Ishikawa (cell line): ENCODE data around the gene CNGA4.

Source experiments
- EP300 ChIP-seq: IDR thresholded peaks from 2 replicates; pipeline ENCODE4 v1.6.1; 2012; ENCODE audit warnings: borderline replicate concordance
- FOXM1 ChIP-seq: IDR thresholded peaks from 2 replicates; pipeline ENCODE4 v1.6.1; 2012; ENCODE audit warnings: low read depth, borderline replicate concordance
- MAX ChIP-seq: IDR thresholded peaks from 2 replicates; pipeline ENCODE4 v1.6.1; 2012
- NFIC ChIP-seq: IDR thresholded peaks from 2 replicates; pipeline ENCODE4 v1.6.1; 2012
- TAF1 ChIP-seq: IDR thresholded peaks from 2 replicates; pipeline ENCODE4 v1.6.1; 2012; ENCODE audit warnings: low read depth, mild to moderate bottlenecking
- TCF12 ChIP-seq: IDR thresholded peaks from 2 replicates; pipeline ENCODE4 v1.6.1; 2012; ENCODE audit warnings: low read depth
- TF ChIP-seq, protein P1 (sequence below): IDR thresholded peaks from 2 replicates; pipeline ENCODE4 v1.6.1; 2012; ENCODE audit warnings: low read depth, mild to moderate bottlenecking
- TF ChIP-seq, protein P2 (sequence below): IDR thresholded peaks from 2 replicates; pipeline ENCODE4 v1.6.1; 2012

DNA sequence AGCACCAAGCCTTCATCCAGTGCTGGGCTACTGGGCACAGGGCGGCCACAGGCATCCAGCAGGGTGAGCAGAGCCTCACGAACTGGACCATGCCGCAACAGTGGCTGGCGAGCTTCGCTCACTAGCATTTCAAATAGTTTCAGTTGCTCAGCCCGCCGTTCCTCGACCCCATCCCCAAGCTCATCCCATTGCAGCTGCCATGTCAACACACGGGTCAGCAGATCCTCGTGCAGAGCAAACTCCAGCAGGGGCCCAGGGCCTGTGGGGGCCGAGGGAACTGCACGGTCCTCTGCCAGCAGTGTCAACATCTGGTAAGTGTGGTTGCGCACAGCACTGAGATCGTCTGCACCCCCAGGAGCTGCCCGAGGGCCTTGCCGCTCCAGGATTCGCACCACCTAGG, 15.0 kb upstream of the CNGA4 start:
- no peak for TF ChIP-seq MAX
- no peak for TF ChIP-seq TCF12
- no peak for TF ChIP-seq EP300
- TF ChIP-seq, protein P1, sequence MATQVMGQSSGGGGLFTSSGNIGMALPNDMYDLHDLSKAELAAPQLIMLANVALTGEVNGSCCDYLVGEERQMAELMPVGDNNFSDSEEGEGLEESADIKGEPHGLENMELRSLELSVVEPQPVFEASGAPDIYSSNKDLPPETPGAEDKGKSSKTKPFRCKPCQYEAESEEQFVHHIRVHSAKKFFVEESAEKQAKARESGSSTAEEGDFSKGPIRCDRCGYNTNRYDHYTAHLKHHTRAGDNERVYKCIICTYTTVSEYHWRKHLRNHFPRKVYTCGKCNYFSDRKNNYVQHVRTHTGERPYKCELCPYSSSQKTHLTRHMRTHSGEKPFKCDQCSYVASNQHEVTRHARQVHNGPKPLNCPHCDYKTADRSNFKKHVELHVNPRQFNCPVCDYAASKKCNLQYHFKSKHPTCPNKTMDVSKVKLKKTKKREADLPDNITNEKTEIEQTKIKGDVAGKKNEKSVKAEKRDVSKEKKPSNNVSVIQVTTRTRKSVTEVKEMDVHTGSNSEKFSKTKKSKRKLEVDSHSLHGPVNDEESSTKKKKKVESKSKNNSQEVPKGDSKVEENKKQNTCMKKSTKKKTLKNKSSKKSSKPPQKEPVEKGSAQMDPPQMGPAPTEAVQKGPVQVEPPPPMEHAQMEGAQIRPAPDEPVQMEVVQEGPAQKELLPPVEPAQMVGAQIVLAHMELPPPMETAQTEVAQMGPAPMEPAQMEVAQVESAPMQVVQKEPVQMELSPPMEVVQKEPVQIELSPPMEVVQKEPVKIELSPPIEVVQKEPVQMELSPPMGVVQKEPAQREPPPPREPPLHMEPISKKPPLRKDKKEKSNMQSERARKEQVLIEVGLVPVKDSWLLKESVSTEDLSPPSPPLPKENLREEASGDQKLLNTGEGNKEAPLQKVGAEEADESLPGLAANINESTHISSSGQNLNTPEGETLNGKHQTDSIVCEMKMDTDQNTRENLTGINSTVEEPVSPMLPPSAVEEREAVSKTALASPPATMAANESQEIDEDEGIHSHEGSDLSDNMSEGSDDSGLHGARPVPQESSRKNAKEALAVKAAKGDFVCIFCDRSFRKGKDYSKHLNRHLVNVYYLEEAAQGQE, result no peak
- TF ChIP-seq NFIC, result no peak
- TF ChIP-seq, protein P2, sequence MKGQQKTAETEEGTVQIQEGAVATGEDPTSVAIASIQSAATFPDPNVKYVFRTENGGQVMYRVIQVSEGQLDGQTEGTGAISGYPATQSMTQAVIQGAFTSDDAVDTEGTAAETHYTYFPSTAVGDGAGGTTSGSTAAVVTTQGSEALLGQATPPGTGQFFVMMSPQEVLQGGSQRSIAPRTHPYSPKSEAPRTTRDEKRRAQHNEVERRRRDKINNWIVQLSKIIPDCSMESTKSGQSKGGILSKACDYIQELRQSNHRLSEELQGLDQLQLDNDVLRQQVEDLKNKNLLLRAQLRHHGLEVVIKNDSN, result no peak
- no peak for TF ChIP-seq TAF1
- TF ChIP-seq FOXM1, result no peak
